ENCODE data around the gene CUL9.

DNA sequence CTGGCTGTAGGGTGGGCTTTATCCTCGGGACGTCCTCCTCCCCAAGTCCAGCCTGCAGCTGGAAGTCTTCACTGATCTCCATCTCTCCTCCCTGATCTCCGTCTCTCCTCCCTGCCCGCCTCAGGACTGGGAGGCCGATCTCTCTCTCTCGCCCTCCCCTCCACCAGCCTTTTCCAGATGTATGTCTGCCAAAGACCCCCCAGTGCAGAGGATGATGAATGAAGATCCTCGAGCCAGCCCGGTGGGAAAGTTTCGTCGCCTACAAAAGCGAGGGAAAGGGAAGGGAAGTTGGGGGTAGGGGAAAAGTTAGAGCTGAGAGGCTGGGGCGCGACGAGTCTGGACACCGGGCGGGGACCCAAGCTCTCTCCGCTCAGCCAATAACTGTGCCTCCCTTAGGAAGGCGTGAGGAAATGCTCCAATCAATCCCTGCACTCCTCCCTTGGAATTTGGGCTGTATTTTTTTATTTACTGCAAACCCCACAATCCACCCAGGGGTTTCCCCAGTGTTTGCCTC lies 11.5 kb upstream of the CUL9 start:
- TF ChIP-seq POLR2A (IDR thresholded peaks at IDR 0.05) = no peak
- TF ChIP-seq, protein P1, sequence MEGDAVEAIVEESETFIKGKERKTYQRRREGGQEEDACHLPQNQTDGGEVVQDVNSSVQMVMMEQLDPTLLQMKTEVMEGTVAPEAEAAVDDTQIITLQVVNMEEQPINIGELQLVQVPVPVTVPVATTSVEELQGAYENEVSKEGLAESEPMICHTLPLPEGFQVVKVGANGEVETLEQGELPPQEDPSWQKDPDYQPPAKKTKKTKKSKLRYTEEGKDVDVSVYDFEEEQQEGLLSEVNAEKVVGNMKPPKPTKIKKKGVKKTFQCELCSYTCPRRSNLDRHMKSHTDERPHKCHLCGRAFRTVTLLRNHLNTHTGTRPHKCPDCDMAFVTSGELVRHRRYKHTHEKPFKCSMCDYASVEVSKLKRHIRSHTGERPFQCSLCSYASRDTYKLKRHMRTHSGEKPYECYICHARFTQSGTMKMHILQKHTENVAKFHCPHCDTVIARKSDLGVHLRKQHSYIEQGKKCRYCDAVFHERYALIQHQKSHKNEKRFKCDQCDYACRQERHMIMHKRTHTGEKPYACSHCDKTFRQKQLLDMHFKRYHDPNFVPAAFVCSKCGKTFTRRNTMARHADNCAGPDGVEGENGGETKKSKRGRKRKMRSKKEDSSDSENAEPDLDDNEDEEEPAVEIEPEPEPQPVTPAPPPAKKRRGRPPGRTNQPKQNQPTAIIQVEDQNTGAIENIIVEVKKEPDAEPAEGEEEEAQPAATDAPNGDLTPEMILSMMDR (IDR thresholded peaks at IDR 0.05) = no peak

Data from Peyer's patch (tissue), 4 donors.